Hypothalamus (tissue), 51 donors: ENCODE measurements around the gene EXOC4.
"Not testable (repeated sequence)": the region's sequence is repeated elsewhere in the genome, so short reads cannot be mapped to it uniquely, and the experiment has no call there.

Experiments used
- DNase-seq, 51 donors: peaks; one replicate each; lab custom pipeline; 2025; lab: John Stamatoyannopoulos, UW

The EXOC4 gene

DNA sequence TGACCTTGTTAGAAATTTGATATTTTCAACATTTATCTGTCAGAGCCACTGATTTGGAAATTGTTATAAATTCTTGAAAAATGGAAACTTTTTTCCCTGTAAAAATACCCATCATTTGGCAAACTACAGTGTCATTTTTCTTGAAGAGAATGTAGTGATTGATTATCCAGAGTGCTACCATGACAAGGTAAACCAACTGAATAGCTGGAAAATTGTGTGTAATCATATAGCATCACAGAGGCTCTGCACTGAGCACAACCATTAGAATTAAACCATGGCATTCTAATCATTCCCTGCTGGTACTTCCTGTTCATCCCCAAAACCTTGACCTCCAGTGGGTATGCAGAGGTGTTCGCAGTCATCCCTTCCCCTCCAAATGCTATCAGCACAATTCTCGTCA lies 633.9 kb downstream of the EXOC4 start:
- no peak for DNase-seq

DNA sequence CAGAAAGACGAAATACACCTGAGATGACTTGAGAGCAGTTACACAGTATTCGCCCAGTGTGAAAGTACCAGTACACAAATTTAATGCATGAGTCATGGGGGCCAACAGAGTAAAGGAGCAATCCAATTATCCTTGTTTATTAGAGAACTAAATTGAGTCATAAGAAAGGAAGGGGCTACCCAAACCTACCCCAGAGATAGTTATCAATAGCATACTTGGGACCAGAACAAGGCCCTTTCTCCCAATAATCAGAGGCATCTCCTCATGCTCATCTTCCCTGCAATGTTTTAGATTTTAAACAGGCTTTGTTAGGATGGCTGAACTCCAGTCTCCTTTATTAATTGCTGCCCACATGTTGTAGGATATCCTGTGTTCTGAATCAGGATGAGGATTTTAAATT lies 634.6 kb downstream of the EXOC4 start:
- no peak for DNase-seq

- no peak for DNase-seq
Observed at GRCh38 chr7:133888061-133888930, 635.4 kb downstream of the EXOC4 start.

GRCh38 chr7:133904776-133905175 lies 651.9 kb downstream of the EXOC4 start:
- no peak for DNase-seq

- not testable (repeated sequence) for DNase-seq
Observed at GRCh38 chr7:133906553-133906952, 653.7 kb downstream of the EXOC4 start.

DNA sequence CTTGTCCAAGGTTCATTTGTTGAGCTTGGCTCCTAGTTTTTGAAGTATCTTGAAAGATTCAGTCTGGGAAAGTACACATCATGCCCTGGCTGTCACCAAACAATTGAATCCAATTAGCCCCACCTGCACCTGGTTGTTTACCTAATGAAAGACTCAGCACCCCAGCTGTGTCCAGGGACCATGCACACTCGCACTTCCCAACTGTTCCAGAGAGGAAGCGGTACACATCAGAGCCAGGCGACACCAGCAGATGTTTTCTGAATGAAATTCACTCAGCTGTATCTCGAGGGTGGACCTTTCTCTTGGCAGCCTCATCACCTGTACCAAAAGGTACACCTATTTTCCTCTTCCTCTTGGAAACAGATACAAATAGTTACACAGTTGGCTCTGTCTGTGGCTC lies 657.9 kb downstream of the EXOC4 start:
- DNase-seq: no peak

- DNase-seq: no peak
Observed at GRCh38 chr7:133911724-133912123, 658.8 kb downstream of the EXOC4 start.

- no peak for DNase-seq
Observed at GRCh38 chr7:133912916-133913697, 660.2 kb downstream of the EXOC4 start.

- DNase-seq: no peak
Observed at GRCh38 chr7:133916621-133917020, 663.7 kb downstream of the EXOC4 start.

DNA sequence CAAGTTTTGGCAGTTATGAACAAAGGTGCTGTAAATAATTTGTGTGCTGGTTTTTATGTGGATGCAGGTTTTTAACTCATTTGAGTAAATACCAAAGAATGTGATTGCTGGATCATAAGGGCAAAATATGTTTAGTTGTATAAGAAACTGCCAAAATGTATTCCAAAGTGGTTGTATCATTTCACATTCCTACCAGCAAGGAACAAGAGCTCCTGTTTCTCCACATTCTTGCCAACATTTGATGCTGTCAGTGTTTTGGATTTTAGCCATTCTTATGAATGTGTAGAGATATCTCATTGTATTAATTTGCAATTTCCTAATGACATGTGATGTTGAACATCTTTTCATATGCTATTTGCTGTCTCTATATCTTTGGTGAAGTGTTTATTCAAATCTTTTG lies 666.9 kb downstream of the EXOC4 start:
- DNase-seq: no peak

- DNase-seq: no peak
Observed at GRCh38 chr7:133921635-133922182, 668.8 kb downstream of the EXOC4 start.

DNA sequence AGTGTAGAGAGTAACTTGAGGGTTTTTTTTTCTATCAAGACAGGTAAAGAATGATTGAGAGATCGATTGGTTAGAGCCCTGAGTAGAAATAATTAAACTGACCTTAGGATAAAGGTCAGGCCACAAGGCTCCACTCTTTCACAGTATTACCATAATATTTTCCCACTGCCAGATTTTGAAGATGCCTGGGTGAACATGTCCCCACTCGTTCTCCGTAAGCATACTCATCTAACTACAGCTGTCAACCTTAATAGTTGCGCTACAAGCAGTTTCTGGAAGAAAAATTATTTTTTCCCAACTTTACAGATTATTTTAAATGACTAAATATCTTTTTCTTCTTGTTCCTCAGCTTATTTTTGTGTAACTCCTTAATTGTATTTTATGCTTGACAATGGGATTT lies 671.1 kb downstream of the EXOC4 start:
- DNase-seq: no peak

- DNase-seq: no peak
Observed at GRCh38 chr7:133931053-133931452, 678.2 kb downstream of the EXOC4 start.

GRCh38 chr7:133932591-133932990 lies 679.7 kb downstream of the EXOC4 start:
- DNase-seq: no peak

- no peak for DNase-seq
Observed at GRCh38 chr7:133934262-133934976, 681.5 kb downstream of the EXOC4 start.

- no peak for DNase-seq
Observed at GRCh38 chr7:133934977-133935330, 682.1 kb downstream of the EXOC4 start.

DNA sequence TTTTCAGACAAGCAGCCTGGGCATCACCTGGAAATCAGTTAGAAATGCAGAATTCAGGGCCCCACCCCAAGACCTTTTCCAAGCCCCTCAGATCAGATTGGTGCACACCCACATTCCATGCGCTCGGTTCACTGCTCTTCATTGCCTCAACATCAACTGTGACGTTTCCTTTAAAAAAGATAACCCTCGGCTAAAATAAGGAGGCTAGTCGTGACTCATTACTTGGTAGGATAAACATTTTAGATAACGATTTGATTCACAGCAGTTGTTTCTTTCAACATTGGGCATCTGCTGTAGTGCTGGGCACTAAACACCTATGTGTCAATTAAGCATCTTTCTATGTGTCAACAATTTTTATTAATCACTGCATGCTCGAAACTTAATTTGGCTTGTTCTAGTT lies 683.2 kb downstream of the EXOC4 start:
- DNase-seq: no peak

DNA sequence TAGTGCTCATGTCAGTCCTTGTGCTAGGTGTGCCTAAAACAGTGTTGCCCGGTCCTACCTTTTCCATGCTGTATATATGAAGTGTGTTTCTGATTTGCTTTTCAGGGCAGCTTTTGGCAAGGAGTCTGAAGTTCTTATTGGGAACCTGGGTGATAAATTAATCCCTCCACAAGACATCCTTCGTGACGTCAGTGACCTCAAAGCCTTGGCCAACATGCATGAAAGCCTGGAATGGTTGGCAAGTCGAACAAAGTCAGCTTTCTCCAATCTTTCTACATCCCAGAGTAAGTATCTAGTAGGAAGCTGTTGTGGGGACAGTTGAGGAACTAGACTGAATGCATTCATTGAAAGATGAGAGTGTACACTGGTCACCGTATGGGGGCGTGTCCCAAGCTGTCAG lies 684.9 kb downstream of the EXOC4 start:
- no peak for DNase-seq

DNA sequence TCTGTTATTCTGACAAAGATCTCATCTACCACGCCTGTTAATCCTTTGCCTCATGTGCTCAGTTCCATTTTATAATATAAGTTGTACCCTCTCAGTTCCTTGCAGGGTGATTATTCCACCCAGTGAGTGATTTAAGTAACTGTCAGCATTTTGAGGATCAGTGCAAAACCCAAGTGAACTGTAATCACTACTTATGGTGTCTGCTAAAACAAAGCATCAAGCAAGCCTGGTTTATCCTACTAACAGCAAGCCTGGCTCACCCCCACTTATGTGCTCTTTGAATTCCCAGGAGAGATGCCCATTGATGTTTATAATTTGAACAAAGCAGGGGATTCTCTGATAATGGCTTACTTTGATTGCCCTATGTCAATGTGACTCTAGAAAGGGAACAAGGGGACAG lies 687.5 kb downstream of the EXOC4 start:
- no peak for DNase-seq

GRCh38 chr7:133941496-133941895 lies 688.6 kb downstream of the EXOC4 start:
- no peak for DNase-seq

GRCh38 chr7:133945497-133945896 lies 692.6 kb downstream of the EXOC4 start:
- no peak for DNase-seq
